Neural progenitor cell (in vitro differentiated cells): ENCODE results near the gene TLCD3A. TPM values are rescaled to one million over a fixed set of nuclear protein-coding genes. Genes with fewer than 3 reads are reported as not detected.

ENCODE experiments used
- DNase-seq: peaks from one replicate; pipeline ENCODE4 v3.0.0-alpha.2; 2016; ENCODE audit warnings: low spot score
- H2AFZ ChIP-seq: fragments of 200-600 bp; sonication (generic); replicated peaks from 2 replicates; pipeline ENCODE4 v1.6.1; 2016; ENCODE audit warnings: antibody characterized with exemption
- H3F3A ChIP-seq: fragments of 200-600 bp; sonication (generic); 2 replicates; pipeline ENCODE4 v1.6.1; 2016; ENCODE audit warnings: antibody characterized with exemption, low read depth
- H3K27ac ChIP-seq: fragments of 200-600 bp; sonication (generic); 2 replicates; pipeline ENCODE4 v1.5.1; 2016; ENCODE audit warnings: mild to moderate bottlenecking
- H3K27me3 ChIP-seq: fragments of 200-600 bp; sonication (generic); 2 replicates; pipeline ENCODE4 v1.6.1; 2016; ENCODE audit warnings: mild to moderate bottlenecking, moderate library complexity
- H3K36me3 ChIP-seq: fragments of 200-600 bp; sonication (generic); 2 replicates; pipeline ENCODE4 v1.5.1; 2016
- H3K4me1 ChIP-seq: fragments of 200-600 bp; sonication (generic); 2 replicates; pipeline ENCODE4 v1.6.1; 2016; ENCODE audit warnings: mixed run types
- H3K4me2 ChIP-seq: fragments of 200-600 bp; sonication (generic); 2 replicates; pipeline ENCODE4 v1.6.1; 2016
- H3K4me3 ChIP-seq: fragments of 200-600 bp; sonication (generic); 2 replicates; pipeline ENCODE4 v1.5.1; 2016
- H3K79me2 ChIP-seq: fragments of 200-600 bp; sonication (generic); 2 replicates; pipeline ENCODE4 v1.6.1; 2016; ENCODE audit warnings: low read depth
- H3K9ac ChIP-seq: fragments of 200-600 bp; sonication (generic); 2 replicates; pipeline ENCODE4 v1.6.1; 2016
- H3K9me3 ChIP-seq: fragments of 200-600 bp; sonication (generic); 2 replicates; pipeline ENCODE4 v1.5.1; 2016; ENCODE audit warnings: low read depth
- H4K20me1 ChIP-seq: fragments of 200-600 bp; sonication (generic); 2 replicates; pipeline ENCODE4 v1.6.1; 2016; ENCODE audit warnings: low read depth
- H3K27ac Mint-ChIP-seq: 3 replicates; pipeline ENCODE4 v1.8.0; 2021; ENCODE audit warnings: mixed read lengths
- H3K27me3 Mint-ChIP-seq: 2 replicates; pipeline ENCODE4 v1.8.0; 2022; ENCODE audit warnings: low read depth, mild to moderate bottlenecking, inconsistent platforms, moderate library complexity, mixed read lengths; ENCODE audit not compliant: insufficient read depth
- H3K36me3 Mint-ChIP-seq: 3 replicates; pipeline ENCODE4 v1.8.0; 2021; ENCODE audit warnings: mixed read lengths
- H3K4me1 Mint-ChIP-seq: 3 replicates; pipeline ENCODE4 v1.8.0; 2021; ENCODE audit warnings: mixed read lengths
- H3K4me3 Mint-ChIP-seq: 3 replicates; pipeline ENCODE4 v1.8.0; 2021; ENCODE audit warnings: mild to moderate bottlenecking, moderate library complexity, mixed read lengths
- H3K9me3 Mint-ChIP-seq: 3 replicates; pipeline ENCODE4 v1.8.0; 2020; ENCODE audit warnings: mixed read lengths
- EZH2 ChIP-seq: fragments of 200-600 bp; sonication (generic); IDR thresholded peaks from 2 replicates; pipeline ENCODE4 v1.6.1; 2017; ENCODE audit warnings: antibody characterized with exemption, mild to moderate bottlenecking, moderate library complexity
- EZH2phosphoT487 ChIP-seq: fragments of 200-600 bp; sonication (generic); IDR thresholded peaks from 2 replicates; pipeline ENCODE4 v1.6.1; 2017; ENCODE audit warnings: antibody characterized with exemption
- total RNA-seq: library from RNA; depleted of rRNA; stranded (reverse); fragments of >200 nt; gene quantifications from 2 replicates; pipeline ENCODE4 v1.2.3, GENCODE V29; 2015; ENCODE audit warnings: low replicate concordance
- TF ChIP-seq, protein P1 (sequence below): fragments of 200-600 bp; sonication (generic); IDR thresholded peaks from 2 replicates; pipeline ENCODE4 v1.5.1; 2017; ENCODE audit warnings: antibody characterized with exemption, mild to moderate bottlenecking

Gene TLCD3A
- total RNA-seq, 1 donor from 2014 or later, result 13.4 TPM

GRCh38 chr17:690361-690760 is 42.0 kb upstream of the TLCD3A start:
- no peaks in the 10 kb centered on the region for H3K9me3 Mint-ChIP-seq
- Histone ChIP-seq H2AFZ (no peak overlapping the region), H3K4me2 (no peak overlapping the region), H3K79me2 (no peaks in the 10 kb centered on the region), H3F3A (no peaks in the 10 kb centered on the region), H3K36me3 (no peaks in the 10 kb centered on the region), H3K9ac (no peak overlapping the region), H3K4me1 (no peaks in the 10 kb centered on the region), H3K9me3 (no peaks in the 10 kb centered on the region), H3K4me3 (no peak overlapping the region), H3K27me3 (no peaks in the 10 kb centered on the region), H4K20me1 (no peaks in the 10 kb centered on the region), H3K27ac (no peak overlapping the region)
- H3K27ac Mint-ChIP-seq, result no peak overlapping the region
- TF ChIP-seq EZH2phosphoT487 (no peak), EZH2 (no peak)
- TF ChIP-seq, protein P1, sequence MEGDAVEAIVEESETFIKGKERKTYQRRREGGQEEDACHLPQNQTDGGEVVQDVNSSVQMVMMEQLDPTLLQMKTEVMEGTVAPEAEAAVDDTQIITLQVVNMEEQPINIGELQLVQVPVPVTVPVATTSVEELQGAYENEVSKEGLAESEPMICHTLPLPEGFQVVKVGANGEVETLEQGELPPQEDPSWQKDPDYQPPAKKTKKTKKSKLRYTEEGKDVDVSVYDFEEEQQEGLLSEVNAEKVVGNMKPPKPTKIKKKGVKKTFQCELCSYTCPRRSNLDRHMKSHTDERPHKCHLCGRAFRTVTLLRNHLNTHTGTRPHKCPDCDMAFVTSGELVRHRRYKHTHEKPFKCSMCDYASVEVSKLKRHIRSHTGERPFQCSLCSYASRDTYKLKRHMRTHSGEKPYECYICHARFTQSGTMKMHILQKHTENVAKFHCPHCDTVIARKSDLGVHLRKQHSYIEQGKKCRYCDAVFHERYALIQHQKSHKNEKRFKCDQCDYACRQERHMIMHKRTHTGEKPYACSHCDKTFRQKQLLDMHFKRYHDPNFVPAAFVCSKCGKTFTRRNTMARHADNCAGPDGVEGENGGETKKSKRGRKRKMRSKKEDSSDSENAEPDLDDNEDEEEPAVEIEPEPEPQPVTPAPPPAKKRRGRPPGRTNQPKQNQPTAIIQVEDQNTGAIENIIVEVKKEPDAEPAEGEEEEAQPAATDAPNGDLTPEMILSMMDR, result no peak
- peaks cover 12% of the 10 kb centered on the region for H3K36me3 Mint-ChIP-seq
- no peak overlapping the region for H3K4me3 Mint-ChIP-seq
- no peak for DNase-seq
- no peaks in the 10 kb centered on the region for H3K27me3 Mint-ChIP-seq
- peaks cover 3% of the 10 kb centered on the region for H3K4me1 Mint-ChIP-seq

DNA sequence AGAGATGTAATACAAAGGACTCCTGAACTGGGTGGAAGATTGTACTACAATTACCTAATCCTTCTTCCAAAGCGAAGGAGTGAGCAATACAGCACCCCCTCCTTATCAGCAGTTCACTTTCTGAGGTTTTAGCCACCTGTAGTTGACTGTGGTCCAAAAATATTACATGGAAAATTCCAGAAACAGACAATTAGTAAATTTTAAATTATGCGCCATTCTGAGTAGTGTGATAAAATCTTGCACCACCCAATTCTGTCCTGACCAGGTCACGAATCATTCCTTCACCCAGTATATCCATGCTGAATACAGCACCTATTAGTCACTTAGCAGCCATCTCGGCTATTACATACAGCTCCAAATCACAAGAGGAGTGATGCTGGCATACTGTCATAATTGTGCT is 41.0 kb upstream of the TLCD3A start:
- no peaks in the 10 kb centered on the region for H3K27me3 ChIP-seq
- no peaks in the 10 kb centered on the region for H3K79me2 ChIP-seq
- H2AFZ ChIP-seq, result no peak overlapping the region
- no peaks in the 10 kb centered on the region for H3K36me3 ChIP-seq
- H3K36me3 Mint-ChIP-seq, result peaks cover 10% of the 10 kb centered on the region
- no peak overlapping the region for H3K9ac ChIP-seq
- no peak for TF ChIP-seq EZH2phosphoT487
- TF ChIP-seq EZH2, result no peak
- TF ChIP-seq, protein P1, result no peak
- H3K4me3 ChIP-seq, result no peak overlapping the region
- H3K4me3 Mint-ChIP-seq, result no peak overlapping the region
- peaks cover 3% of the 10 kb centered on the region for H3K4me1 Mint-ChIP-seq
- H3K27me3 Mint-ChIP-seq, result no peaks in the 10 kb centered on the region
- H3K4me2 ChIP-seq, result no peak overlapping the region
- no peaks in the 10 kb centered on the region for H4K20me1 ChIP-seq
- no peak overlapping the region for H3K27ac Mint-ChIP-seq
- H3K9me3 Mint-ChIP-seq, result no peaks in the 10 kb centered on the region
- H3K4me1 ChIP-seq, result no peaks in the 10 kb centered on the region
- no peaks in the 10 kb centered on the region for H3F3A ChIP-seq
- no peak for DNase-seq
- H3K27ac ChIP-seq, result no peak overlapping the region
- no peaks in the 10 kb centered on the region for H3K9me3 ChIP-seq

DNA sequence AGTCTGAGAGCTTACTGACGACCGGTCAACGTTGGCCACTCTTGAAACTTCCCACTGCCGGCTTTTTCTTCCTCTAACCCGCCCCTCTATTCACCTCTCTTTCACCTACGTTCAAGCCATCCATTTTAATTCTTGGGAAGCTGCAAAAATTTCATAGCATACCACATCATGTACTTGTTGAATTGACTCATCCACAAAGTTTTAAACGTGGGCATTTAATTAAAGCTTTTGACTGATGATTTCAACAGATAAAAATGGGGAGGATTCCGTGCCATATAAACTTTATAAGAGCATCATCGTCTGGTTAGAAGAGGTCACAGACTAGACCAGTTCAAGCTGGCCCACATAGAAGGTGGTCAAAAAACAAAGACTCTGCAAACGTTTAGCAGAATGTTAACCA is 40.3 kb upstream of the TLCD3A start:
- H3K4me1 ChIP-seq, result no peaks in the 10 kb centered on the region
- H3K4me1 Mint-ChIP-seq, result peaks cover 4% of the 10 kb centered on the region
- no peak overlapping the region for H2AFZ ChIP-seq
- H3K27me3 ChIP-seq, result no peaks in the 10 kb centered on the region
- no peak for DNase-seq
- no peak overlapping the region for H3K9ac ChIP-seq
- H4K20me1 ChIP-seq, result no peaks in the 10 kb centered on the region
- no peaks in the 10 kb centered on the region for H3K9me3 ChIP-seq
- TF ChIP-seq EZH2phosphoT487 (no peak), EZH2 (no peak)
- TF ChIP-seq, protein P1, result no peak
- no peak overlapping the region for H3K4me2 ChIP-seq
- H3K27ac Mint-ChIP-seq, result no peak overlapping the region
- H3K9me3 Mint-ChIP-seq, result no peaks in the 10 kb centered on the region
- no peak overlapping the region for H3K4me3 ChIP-seq
- no peak overlapping the region for H3K27ac ChIP-seq
- H3K36me3 Mint-ChIP-seq, result peaks cover 11% of the 10 kb centered on the region
- no peak overlapping the region for H3K4me3 Mint-ChIP-seq
- H3K27me3 Mint-ChIP-seq, result no peaks in the 10 kb centered on the region
- H3F3A ChIP-seq, result no peaks in the 10 kb centered on the region
- no peaks in the 10 kb centered on the region for H3K79me2 ChIP-seq
- H3K36me3 ChIP-seq, result no peaks in the 10 kb centered on the region
